NOMO-1 treated with dmso at 0.1 percent for 144 hours (cell line): Measurements from ENCODE around the gene OASL.
"Not testable (repeated sequence)": the region's sequence is repeated elsewhere in the genome, so short reads cannot be mapped to it uniquely, and the experiment has no call there.

Source experiments
- DNase-seq: peaks from one replicate; lab custom pipeline; 2025; ENCODE audit not compliant: unreplicated experiment; lab: John Stamatoyannopoulos, UW

The OASL gene, protein sequence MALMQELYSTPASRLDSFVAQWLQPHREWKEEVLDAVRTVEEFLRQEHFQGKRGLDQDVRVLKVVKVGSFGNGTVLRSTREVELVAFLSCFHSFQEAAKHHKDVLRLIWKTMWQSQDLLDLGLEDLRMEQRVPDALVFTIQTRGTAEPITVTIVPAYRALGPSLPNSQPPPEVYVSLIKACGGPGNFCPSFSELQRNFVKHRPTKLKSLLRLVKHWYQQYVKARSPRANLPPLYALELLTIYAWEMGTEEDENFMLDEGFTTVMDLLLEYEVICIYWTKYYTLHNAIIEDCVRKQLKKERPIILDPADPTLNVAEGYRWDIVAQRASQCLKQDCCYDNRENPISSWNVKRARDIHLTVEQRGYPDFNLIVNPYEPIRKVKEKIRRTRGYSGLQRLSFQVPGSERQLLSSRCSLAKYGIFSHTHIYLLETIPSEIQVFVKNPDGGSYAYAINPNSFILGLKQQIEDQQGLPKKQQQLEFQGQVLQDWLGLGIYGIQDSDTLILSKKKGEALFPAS

DNA sequence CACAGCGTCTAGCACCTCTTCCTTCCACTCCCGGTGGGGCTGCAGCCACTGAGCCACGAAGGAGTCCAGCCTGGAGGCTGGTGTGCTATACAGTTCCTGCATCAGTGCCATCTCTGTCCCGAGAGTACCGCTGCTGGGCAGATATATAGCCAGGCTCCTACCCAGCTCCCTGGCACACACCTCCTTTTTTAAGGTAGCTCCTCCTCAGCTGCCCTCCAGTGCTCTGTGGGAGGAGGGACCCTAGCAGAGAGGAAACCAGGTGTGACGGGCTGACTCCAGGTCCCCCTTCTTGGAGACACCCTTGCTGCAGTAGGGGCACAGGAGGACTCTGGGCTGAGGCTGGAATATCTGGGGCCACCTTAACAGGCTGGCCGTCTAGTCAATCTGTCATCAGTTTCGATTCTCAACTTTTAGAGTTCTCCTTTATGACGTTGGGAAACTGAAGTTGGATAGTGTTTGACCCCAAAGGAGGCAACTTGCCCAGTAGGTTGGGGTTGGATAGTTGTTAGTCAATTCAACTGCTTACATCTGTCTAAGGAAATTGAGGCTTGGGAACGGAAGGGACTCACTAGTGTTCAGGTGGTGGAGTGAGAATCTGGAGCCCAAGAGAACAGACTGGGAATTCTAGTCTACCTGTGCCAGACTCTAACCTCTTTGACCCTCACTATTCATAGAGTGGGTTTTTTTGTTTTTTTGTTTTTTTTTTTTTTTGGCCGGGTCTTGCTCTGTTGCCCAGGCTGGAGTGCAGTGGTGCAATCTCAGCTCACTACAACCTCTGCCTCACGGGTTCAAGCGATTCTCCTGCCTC lies at the start of gene OASL:
Gene OASL (minus strand): TSS at position 386 of the 808 bp plus-strand sequence. CDS start 275 bp downstream, at position 111.
- DNase-seq = peak; percentile 78

DNA sequence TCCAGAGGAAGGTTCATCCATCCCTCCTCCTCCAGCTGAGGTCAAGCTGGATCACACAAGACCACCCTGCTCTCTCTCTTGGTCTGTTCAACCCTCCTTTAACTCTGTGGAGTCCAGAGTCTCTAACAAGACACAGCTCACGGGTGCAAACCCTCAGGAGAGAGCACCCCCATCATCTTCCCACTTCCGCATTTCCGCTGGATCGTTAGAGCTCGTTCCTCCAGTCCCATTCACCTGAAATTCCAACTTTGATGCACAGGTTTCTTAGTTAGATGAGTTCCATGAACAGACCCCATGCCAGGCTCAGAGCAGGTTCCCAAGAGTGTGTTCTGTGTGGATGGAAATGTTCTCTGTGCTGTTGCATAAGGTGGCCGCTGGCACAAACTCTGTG lies 49.1 kb upstream of the OASL start:
- no peak for DNase-seq

DNA sequence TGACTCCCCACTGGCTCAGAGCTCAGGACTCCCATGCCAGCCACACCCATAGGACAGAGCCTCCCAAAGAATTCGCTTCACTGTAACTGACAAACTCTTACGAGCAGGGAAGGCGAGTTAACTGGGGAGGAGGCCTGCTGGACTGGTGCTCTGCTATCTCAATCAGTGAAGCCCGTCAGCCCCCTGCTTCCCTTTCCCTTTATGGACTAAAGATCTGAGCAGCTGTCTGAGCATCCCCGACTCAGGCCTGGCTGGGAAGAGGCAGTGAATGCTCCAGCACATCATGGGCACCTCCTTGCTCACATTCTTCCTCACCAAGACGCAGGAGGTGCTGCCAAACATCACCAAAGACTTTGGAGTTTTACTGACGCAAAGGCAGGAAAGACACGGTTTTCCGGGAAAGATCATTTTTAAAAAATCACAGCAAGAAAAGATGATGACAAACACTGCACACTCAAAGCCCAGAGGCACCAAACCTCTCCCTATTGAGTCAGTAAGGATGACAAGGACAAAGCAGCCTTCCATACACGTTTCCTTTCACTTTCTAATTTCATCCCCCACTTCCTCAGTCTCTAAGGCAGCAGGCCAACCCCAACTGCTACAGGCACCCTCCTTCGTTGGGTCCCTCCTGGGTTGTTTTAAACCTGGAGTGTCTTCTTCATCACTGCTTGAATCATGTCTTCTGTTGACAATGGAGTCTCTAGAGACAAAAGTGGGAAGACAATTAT lies 48.6 kb upstream of the OASL start:
- DNase-seq = no peak

DNA sequence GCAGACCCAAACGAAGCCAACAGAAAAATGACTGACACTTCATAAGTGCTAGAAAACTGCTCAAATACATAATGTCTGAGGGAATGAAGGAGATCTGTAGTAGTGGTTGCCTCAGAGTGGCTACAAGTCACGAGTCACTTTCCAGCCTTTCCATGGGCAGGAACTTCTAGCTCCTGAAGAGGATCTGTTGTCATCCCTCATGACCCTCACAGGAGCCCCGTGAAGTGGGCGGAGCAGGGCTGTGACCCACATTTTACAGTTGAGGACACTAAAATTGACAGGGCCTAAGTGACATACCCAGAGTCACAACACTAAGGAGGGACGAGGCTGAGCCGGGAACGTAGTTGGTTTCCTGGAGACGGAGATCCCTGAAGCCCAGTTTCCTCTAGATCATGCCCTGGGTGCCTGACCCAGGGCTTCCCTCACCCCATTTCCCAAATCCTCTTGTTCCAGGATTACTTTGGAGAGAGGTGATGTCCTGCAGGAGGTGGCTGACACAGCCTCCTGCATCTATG lies 47.8 kb upstream of the OASL start:
- DNase-seq = no peak

DNA sequence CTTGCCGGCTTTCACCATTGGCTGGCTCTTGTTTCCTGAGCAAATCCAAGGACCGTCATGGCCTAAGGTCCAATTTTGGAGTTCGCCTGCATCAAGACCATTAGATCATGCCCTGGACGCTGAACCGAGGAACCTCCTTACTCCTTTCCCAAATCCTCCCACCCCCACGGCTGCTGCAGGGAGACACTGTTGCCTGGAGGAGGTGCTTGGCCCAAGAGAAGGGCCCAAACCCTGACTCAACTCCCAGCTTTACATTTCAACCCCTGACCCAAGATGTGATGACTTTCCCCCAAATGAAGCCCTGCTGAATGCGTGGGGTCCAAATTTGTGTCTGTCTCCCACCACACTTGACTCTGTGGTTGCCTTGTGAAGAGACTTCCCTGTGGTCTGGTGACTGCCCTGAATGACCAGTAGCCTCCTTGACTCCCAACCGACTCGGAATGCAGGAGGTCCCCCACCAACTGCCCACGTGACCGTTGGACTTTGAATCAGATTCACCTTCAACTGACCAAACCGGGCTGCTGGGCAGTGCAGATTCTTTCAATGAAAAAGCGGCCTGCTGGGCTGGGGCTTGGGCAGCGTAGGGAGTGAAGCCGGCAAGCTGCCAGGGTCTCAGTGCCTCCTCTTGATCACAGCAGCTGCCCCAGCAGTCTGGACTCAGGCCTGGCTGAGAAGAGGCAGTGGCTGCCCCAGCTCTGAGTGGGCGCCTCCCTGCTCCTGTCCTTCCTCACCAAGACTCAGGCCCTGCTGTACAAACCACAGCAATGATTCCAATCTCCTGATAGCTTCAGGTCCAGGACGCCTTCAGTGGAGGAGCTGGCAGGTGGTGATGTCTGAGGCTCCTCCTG lies 46.7 kb upstream of the OASL start:
- no peak for DNase-seq

DNA sequence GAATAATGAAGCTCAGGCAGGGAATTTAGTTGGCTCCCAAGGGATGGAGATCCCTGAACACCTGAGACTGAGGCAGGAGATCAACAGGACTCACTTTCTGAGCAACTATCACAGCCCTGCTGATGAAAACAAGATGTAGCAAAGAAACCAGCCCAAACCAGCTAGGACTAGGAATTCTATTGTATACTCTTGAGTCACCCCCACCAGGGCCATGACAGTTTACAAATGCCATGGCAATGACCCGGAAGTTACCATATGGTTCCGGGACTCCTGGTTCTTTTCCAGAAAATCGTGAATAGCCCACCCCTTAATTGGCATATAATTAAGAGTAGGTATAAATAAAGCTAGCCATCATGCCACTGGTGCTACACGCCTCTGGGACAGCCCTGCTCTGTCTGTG lies 46.0 kb upstream of the OASL start:
- DNase-seq = no peak

DNA sequence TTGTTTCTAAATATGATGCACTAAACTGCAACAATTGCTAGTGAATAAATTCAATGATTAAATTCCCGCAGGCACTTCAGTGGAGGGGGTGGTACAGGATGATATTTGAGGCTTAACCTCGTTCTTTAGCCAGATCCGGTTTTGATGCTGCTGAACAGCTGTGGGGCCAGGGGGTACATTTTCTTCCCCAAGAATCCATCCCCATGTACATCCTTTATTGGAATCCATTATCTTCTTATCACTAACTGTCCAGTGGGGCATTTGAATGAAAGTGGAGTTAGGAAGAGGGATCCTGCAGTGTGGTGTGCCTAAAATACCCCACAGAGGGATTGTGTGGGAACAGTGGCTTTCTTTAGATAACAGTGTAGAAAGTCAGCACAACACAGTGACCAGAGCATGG lies 45.2 kb upstream of the OASL start:
- no peak for DNase-seq

DNA sequence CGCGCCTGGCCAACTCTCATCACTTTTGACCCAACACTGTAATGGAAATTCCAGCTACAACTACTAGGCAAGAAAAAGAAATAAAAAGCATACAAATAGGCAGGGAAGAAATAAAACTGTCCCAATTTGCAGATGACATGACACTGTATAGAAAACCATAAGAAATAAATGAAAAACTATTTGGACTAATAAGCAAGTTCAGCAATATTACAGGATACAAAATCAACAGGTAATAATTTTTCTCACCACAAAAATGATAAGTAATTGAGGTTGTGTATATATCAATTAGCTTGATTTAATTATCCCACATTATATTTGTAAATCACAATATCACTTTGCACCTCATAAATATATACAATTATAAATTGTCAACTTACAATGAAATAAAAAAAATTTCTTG lies 41.9 kb upstream of the OASL start:
- DNase-seq = no peak

DNA sequence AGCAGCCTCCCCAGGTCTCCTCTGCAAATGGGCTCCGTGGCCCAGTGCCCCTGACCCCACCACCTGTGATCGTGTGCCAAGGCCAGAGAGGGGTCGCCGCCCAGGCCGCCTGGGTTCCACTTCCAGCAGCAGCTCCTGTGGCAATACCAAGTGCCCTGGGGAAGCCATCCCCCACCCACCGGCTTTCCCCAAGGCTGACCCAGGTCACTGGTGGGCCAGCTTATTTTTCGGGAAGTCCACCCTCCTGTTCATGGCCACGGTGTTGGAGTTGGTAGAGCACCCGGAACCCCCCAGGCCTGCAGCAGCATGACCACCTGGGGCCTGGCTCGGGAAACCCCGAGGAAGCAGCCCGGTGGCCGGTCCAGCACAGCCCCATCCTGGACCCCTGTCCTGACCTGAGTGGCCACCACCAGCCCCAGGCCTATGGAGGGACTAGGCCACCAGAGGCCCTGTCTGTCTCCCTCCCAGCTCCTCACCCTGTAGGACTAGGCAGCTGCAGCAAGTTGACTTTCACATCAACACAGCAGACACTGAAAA lies 40.8 kb upstream of the OASL start:
- DNase-seq = no peak

DNA sequence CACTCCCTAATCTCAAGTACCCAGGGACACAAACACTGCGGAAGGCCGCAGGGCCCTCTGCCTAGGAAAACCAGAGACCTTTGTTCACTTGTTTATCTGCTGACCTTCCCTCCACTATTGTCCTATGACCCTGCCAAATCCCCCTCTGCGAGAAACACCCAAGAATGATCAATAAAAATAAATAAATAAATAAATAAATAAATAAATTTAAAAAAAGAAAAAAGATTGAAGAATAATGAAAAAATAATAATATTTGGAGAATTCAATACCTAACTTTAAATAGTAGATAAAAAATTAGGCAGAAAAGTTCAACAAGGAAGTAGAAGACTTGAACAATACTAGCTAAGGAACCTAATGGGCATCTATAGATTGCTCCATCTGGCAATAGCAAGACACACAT lies 38.4 kb upstream of the OASL start:
- not testable (repeated sequence) for DNase-seq

DNA sequence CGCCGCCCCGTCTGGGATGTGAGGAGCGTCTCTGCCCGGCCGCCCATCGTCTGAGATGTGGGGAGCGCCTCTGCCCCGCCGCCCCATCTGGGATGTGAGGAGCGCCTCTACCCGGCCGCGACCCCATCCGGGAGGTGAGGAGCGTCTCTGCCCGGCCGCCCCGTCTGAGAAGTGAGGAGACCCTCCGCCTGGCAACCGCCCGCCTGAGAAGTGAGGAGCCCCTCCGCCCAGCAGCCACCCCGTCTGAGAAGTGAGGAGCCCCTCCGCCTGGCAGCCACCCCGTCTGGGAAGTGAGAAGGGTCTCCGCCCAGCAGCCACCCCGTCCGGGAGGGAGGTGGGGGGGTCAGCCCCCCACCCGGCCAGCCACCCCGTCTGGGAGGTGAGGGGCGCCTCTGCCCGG lies 36.9 kb upstream of the OASL start:
- DNase-seq = not testable (repeated sequence)

DNA sequence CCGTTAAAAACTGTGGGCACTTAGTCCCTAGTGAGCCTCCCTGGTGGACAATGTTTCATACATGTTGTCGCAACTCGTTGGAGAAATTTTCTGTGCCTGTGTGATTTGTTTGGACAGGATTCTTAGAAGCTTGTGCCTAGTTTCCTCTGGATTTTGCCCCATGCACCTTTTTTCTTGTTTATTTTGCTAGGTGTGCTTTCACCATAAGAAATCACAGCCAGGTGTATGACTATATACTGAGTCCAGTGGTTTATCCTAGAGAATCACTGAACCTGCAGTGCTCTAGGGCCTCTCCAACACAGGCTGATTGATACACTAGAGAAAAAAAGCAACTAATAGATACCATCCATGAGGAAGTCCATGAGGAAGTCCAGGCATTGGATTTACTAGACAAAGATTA lies 33.1 kb upstream of the OASL start:
- no peak for DNase-seq

DNA sequence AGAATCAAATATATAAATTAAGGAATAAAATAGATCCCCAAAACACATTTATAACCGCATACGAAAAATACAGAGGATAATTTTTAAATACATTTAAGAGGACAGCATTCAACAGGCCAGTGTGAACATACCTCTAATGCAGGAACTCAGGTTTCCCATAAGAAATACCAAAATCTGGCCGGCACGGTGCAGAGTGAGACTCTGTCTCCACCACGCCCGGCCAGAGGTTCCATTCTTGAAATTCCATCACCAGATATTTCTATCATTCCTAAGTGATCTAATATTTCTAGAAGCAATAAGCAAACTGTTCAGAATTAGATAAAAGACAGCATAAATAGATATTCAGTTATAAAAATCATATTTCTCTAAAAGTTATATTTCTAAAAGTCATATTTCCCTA lies 30.2 kb upstream of the OASL start:
- no peak for DNase-seq

DNA sequence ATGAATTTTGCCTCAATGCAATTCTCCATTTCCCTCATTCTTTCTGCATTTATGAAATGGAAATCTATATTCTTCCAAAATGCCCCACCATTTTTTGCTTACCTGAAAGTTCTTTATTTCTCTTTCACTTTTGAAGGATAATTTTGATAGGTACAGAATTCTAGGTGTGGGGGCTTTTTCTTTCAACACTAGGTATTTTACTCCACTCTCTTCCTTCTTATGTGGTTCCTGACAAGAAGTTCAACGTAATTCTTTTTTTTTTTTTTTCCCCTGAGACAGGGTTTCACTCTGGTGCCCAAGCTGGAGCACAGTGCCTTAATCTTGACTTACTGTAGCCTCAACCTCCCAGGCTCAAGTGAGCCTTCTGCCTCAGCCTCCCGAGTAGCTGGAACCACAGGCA lies 26.3 kb upstream of the OASL start:
- DNase-seq = no peak

DNA sequence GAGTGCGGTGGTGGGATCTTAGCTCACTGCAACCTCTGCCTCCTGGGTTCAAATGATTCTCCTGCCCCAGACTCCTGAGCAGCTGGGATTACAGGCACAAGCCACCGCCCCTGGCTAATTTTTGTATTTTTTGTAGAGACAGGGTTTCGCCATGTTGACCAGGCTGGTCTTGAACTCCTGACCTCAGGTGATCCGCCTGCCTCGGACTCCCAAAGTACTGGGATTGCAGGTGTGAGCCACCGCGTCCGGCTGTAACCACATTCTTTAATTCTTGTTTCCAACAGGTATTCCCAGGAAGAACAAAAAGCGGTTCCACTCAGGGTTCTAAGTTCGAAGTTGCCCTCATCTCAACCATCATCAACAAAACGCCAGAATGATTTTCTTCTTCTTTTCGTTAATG lies 25.5 kb upstream of the OASL start:
- DNase-seq = not testable (repeated sequence)

DNA sequence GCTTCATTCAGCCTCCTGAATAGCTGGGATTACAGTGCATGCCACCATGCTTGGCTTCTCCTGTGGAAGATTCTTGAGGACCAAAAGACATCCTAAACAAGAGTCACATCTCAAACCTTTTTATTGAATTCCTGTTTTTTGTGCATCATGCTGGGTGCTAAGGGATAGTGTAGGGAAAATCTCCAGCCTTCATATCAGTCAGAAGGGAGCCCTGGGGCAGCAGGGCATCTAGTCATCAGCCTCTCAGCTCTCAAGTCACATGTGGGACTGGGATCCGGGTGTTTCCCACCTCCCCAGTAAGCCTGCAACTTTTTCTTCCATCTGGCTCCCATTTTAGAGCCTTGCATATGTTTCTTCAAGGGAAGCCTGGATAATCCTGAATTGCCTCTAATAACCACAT lies 25.1 kb upstream of the OASL start:
- DNase-seq = no peak

DNA sequence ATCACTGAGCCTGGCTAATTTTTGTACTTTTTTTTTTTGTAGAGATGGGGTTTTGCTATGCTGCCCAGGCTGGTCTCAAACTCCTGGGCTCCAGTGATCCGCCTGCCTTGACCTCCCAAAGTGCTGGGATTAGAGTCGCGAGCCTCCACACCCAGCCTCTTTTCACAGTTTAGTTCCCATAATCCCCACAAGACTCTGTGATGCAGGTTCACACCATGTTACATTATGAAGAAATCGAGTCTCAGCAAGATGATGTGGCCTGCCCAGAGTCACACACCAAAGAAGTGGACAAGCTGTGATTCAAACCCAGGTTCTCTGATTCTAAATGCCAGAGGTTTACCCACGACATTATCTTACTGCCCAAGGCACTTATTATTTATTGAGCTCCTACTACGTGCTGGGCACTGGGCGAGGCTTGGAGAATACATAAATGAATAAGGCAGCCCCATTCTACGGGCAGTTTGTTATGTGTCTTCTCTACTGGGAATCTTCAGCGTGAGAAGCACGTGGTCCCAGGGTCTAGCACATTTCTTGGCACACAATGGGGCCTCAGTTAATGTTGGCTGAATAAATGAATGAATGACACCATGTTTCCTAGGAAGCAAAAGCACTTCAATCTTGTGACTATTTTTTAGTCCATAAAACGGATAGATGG lies 23.5 kb upstream of the OASL start:
- no peak for DNase-seq

DNA sequence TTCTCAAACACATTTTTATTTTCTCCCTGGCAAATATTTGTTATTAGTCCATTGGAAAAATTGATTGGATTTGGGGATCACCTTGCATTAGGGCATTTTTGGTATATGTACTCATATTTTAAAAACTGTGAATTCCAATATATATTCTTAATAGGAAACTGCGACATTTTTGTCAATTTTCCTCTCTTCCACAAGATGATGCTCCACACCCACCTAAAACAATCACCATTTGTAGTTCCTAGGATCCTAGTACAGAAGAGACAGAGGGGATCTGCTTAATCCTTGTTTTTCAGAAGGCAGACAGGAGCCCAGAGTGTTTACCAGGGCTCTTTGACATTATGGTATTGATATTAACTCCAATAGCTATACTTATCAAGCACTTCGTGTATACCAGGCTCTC lies 22.8 kb upstream of the OASL start:
- peak; percentile 15 for DNase-seq

DNA sequence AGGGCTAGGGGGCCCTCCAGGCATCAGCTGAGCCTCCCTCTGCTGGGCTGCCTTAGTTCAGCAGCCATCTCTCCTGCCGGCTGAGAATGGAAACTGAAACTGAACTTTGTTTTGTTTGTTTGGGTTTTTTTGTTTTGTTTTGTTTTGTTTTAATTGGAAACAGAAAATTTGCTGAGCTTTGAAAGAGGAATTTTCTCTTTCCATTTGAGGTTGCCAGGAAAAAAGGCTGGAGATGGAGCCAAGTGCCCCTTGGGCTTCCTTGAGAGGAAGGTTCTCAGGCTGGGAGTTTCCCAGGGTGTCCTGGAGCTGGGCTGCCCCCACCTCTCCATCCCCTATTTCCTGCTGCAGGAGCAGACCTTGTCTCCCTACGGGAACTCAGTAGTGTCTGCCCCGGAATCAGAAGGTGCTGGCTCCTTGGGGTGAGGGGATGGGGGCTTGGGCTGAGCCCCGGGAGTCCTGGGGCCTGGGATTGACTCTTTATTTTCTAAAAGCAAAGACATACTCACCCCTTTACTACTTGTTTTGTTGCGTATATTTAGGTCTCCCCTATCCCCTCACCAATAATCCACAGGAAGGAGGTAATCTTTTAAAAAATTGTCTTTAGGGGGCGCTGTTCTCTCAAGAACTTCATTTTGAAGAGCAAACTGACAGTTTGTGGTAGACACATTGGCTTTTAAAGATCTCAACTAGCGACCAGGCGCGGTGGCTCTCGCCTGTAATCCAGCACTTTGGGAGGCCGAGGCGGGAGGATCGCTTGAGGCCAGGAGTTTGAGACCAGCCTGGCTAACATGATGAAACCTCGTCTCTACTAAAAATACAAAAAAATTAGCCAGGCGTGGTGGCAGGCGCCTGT lies 21.3 kb upstream of the OASL start:
- DNase-seq = peak; percentile 59
